HCT116 (cell line): ENCODE results near the gene NSMF. TPM values are rescaled to one million over a fixed set of nuclear protein-coding genes. Genes with fewer than 3 reads are reported as not detected.

Experiments used
- ATAC-seq: fragments of 200-7000 bp; cut with Tn5 transposase; 2 replicates; pipeline ENCODE4 v1.9.1; 2020; ENCODE audit warnings: mild to moderate bottlenecking, moderate library complexity
- BruUV-seq: library from RNA; stranded (reverse); fragments of 400-500 nt; replicated peaks from 2 replicates; lab custom pipeline; 2021; lab: Mats Ljungman, UMichigan
- CTCF ChIA-PET: fragments of 300-600 bp; sonication (Branson Sonifier 250); formaldehyde crosslinking; loops from one replicate; lab custom pipeline; 2021; ENCODE audit warnings: antibody characterized with exemption; lab: Charles Lee
- POLR2A ChIA-PET: fragments of 300-600, 350-600 bp; sonication (Branson Sonifier 250); formaldehyde crosslinking; loops from one replicate; lab custom pipeline; 2021; ENCODE audit warnings: antibody characterized with exemption; lab: Charles Lee
- RAD21 ChIA-PET, 2 experiments: fragments of 300-600 bp; sonication (Branson Sonifier 250); formaldehyde crosslinking; loops; one replicate each; lab custom pipeline; 2023; ENCODE audit warnings: low total read pairs in 2 of 2; ENCODE audit not compliant: uncharacterized antibody in 2 of 2, unreplicated experiment in 2 of 2, low non-redundant PET in 1 of 2; lab: Charles Lee
- DNase-seq: peaks from one replicate; pipeline ENCODE4 v3.0.0-alpha.2; 2010; ENCODE audit warnings: low read depth, low spot score
- H2AFZ ChIP-seq: fragments of 200-600 bp; shearing (Covaris generic), sonication (generic); 2 replicates; pipeline ENCODE4 v1.6.1; 2017; ENCODE audit warnings: low read depth, mixed run types, mixed read lengths, antibody characterized with exemption, low read length; ENCODE audit not compliant: poor library complexity, severe bottlenecking
- H3K27ac ChIP-seq: 2 replicates; pipeline ENCODE4 v1.5.1; 2012; ENCODE audit warnings: low read depth, low read length
- H3K27me3 ChIP-seq: fragments of 200-600 bp; sonication (generic); 2 replicates; pipeline ENCODE4 v1.6.1; 2016; ENCODE audit warnings: mixed run types, low read length, mixed read lengths; ENCODE audit not compliant: insufficient read depth
- H3K36me3 ChIP-seq, 2 experiments: fragments of 200-500 bp in 1 of 2; fragments of 200-600 bp in 1 of 2; sonication (Bioruptor generic) in 1 of 2; sonication (generic) in 1 of 2; 2 replicates each; pipeline versions ENCODE4 v1.5.1 to v1.6.1; 2014 to 2016; ENCODE audit warnings: low read length in 2 of 2, inconsistent platforms in 1 of 2, mixed read lengths in 1 of 2, mixed run types in 1 of 2; ENCODE audit not compliant: insufficient read depth in 2 of 2, control insufficient read depth in 1 of 2
- H3K4me1 ChIP-seq, 2 experiments: fragments of 200-600 bp in 1 of 2; sonication (generic) in 1 of 2; 2 replicates each; pipeline versions ENCODE4 v1.5.1 to v1.6.1; 2012 to 2017; ENCODE audit warnings: low read length in 2 of 2, inconsistent platforms in 1 of 2, mild to moderate bottlenecking in 1 of 2, mixed read lengths in 1 of 2, mixed run types in 1 of 2, moderate library complexity in 1 of 2; ENCODE audit not compliant: insufficient read depth in 2 of 2, control insufficient read depth in 1 of 2
- H3K4me2 ChIP-seq: fragments of 200-600 bp; sonication (generic); 2 replicates; pipeline ENCODE4 v1.6.1; 2017; ENCODE audit warnings: mixed run types, low read length, mixed read lengths
- H3K4me3 ChIP-seq, 2 experiments: fragments of 200-600 bp in 1 of 2; sonication (generic) in 1 of 2; replicated peaks in 1 of 2; 2 replicates each; pipeline ENCODE4 v1.5.1; 2011 to 2016; ENCODE audit warnings: low read length in 2 of 2, control low read depth in 1 of 2, low read depth in 1 of 2, mild to moderate bottlenecking in 1 of 2, mixed read lengths in 1 of 2, mixed run types in 1 of 2
- H3K79me2 ChIP-seq: fragments of 200-600 bp; sonication (generic); 2 replicates; pipeline ENCODE4 v1.6.1; 2017; ENCODE audit warnings: mild to moderate bottlenecking, mixed run types, low read length, moderate library complexity, mixed read lengths; ENCODE audit not compliant: insufficient read depth
- H3K9ac ChIP-seq: fragments of 200-600 bp; sonication (generic); 2 replicates; pipeline ENCODE4 v1.6.1; 2016; ENCODE audit warnings: low read length, mixed read lengths
- H3K9me2 ChIP-seq: fragments of 200-600 bp; sonication (generic), shearing (Covaris generic); 2 replicates; pipeline ENCODE4 v1.6.1; 2017; ENCODE audit warnings: mixed run types, mild to moderate bottlenecking, moderate library complexity; ENCODE audit not compliant: insufficient read depth
- H3K9me3 ChIP-seq, 2 experiments: fragments of 200-500 bp in 1 of 2; fragments of 200-600 bp in 1 of 2; sonication (Bioruptor generic) in 1 of 2; sonication (generic) in 1 of 2; 2 replicates each; pipeline ENCODE4 v1.6.1; 2014 to 2017; ENCODE audit warnings: low read length in 2 of 2, mixed read lengths in 2 of 2, inconsistent platforms in 1 of 2, low read depth in 1 of 2, mild to moderate bottlenecking in 1 of 2, mixed run types in 1 of 2, moderate library complexity in 1 of 2; ENCODE audit not compliant: control insufficient read depth in 1 of 2, insufficient read depth in 1 of 2
- H4K20me1 ChIP-seq: fragments of 200-600 bp; sonication (generic), shearing (Covaris generic); 2 replicates; pipeline ENCODE4 v1.6.1; 2017; ENCODE audit warnings: mixed run types, mild to moderate bottlenecking, moderate library complexity; ENCODE audit not compliant: insufficient read depth
- CEBPB ChIP-seq: IDR thresholded peaks from 2 replicates; pipeline ENCODE4 v1.6.1; 2012; ENCODE audit warnings: low read depth
- EZH2 ChIP-seq: fragments of 200-600 bp; sonication (generic); IDR thresholded peaks from 2 replicates; pipeline ENCODE4 v1.6.1; 2017; ENCODE audit warnings: antibody characterized with exemption, mixed run types
- EZH2phosphoT487 ChIP-seq: fragments of 200-600 bp; IDR thresholded peaks from 2 replicates; pipeline ENCODE4 v1.6.1; 2018; ENCODE audit warnings: antibody characterized with exemption, borderline replicate concordance
- JUND ChIP-seq: IDR thresholded peaks from 2 replicates; pipeline ENCODE4 v1.6.1; 2012
- RAD21 ChIP-seq: IDR thresholded peaks from 2 replicates; pipeline ENCODE4 v1.6.1; 2012; ENCODE audit warnings: low read depth, mild to moderate bottlenecking
- REST ChIP-seq: IDR thresholded peaks from 2 replicates; pipeline ENCODE4 v1.6.1; 2012; ENCODE audit warnings: low read depth
- SIN3A ChIP-seq: IDR thresholded peaks from 2 replicates; pipeline ENCODE4 v1.6.1; 2012; ENCODE audit warnings: low read depth
- TCF7L2 ChIP-seq: IDR thresholded peaks from 2 replicates; pipeline ENCODE4 v1.7.0; 2011; ENCODE audit warnings: borderline replicate concordance, inconsistent platforms; ENCODE audit not compliant: insufficient read depth, insufficient read length; ENCODE audit errors: extremely low read depth
- intact Hi-C: fragments of 100-400 bp; cut with micrococcal nuclease; formaldehyde crosslinking; loops from 2 replicates; pipeline ENCODE4 v1.10.0; 2022
- total RNA-seq: library from RNA; stranded (reverse); gene quantifications from one replicate; pipeline ENCODE4 v1.2.1, GENCODE V29; 2021; ENCODE audit not compliant: unreplicated experiment
- TF ChIP-seq, protein P1 (sequence below): IDR thresholded peaks from 2 replicates; pipeline ENCODE4 v1.6.1; 2012

Gene NSMF
- total RNA-seq, 1 experiment from 2014 or later = 81.9 TPM

GRCh38 chr9:137429546-137429890 lies 29.6 kb downstream of the NSMF start:
- H3K4me1 ChIP-seq = peaks cover 27 to 37% of the 10 kb centered on the region in 2 experiments
- no peaks in the 10 kb centered on the region for H3K9me2 ChIP-seq
- no peaks in the 10 kb centered on the region for H4K20me1 ChIP-seq
- ATAC-seq = no peak
- no TSS peak for BruUV-seq
- no peak overlapping the region for H3K4me3 ChIP-seq
- H3K79me2 ChIP-seq = no peaks in the 10 kb centered on the region
- no peak overlapping the region for H2AFZ ChIP-seq
- peak overlapping the region; percentile 55; the same call in 1 of the 2 replicates for H3K27ac ChIP-seq
- no peaks in the 10 kb centered on the region for H3K27me3 ChIP-seq
- DNase-seq = no peak
- H3K9ac ChIP-seq = no peak overlapping the region
- TF ChIP-seq CEBPB = no peak
- TF ChIP-seq JUND = no peak
- no peak for TF ChIP-seq EZH2phosphoT487
- TF ChIP-seq, protein P1, sequence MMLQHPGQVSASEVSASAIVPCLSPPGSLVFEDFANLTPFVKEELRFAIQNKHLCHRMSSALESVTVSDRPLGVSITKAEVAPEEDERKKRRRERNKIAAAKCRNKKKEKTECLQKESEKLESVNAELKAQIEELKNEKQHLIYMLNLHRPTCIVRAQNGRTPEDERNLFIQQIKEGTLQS = no peak
- TF ChIP-seq REST = no peak
- no peak for TF ChIP-seq TCF7L2
- TF ChIP-seq RAD21 = no peak
- TF ChIP-seq SIN3A = no peak
- TF ChIP-seq EZH2 = no peak
- intact Hi-C loops = no loop called here
- H3K4me2 ChIP-seq = peak overlapping the region; percentile 76
- no peaks in the 10 kb centered on the region for H3K9me3 ChIP-seq
- ChIA-PET CTCF (no interaction called here), RAD21 (no interaction called here), POLR2A (interaction anchor here (1.2 kb wide), 1 partner anchor 12 kb away, joined by 3 read pairs; the partner anchor contains the start of gene ENTPD8)
- no peaks in the 10 kb centered on the region for H3K36me3 ChIP-seq
